Suprapubic skin (tissue), 4 donors: ENCODE results near the gene ITM2B.

ENCODE experiments used
- CTCF ChIP-seq, 2 donors: fragments of 200-600 bp in 1 of 2; fragments of 450-650 bp in 1 of 2; sonication (generic) in 1 of 2; IDR thresholded peaks; one replicate each; pipeline ENCODE4 v1.5.1; 2016 to 2019; ENCODE audit warnings: antibody characterized with exemption in 2 of 2, mild to moderate bottlenecking in 1 of 2, moderate library complexity in 1 of 2
- EP300 ChIP-seq: sonication (generic); formaldehyde crosslinking; IDR thresholded peaks from one replicate; pipeline ENCODE4 v1.6.1; 2017; ENCODE audit warnings: antibody characterized with exemption
- POLR2A ChIP-seq, 2 donors: fragments of 450-650 bp; IDR thresholded peaks; one replicate each; pipeline ENCODE4 v1.6.1; 2017; ENCODE audit warnings: antibody characterized with exemption in 2 of 2, mild to moderate bottlenecking in 2 of 2, moderate library complexity in 2 of 2
- POLR2AphosphoS5 ChIP-seq, 3 donors: sonication (generic); formaldehyde crosslinking; IDR thresholded peaks; one replicate each; pipeline ENCODE4 v1.6.1; 2017; ENCODE audit warnings: antibody characterized with exemption in 3 of 3

GRCh38 chr13:48296528-48296927 lies 63.5 kb downstream of the ITM2B start:
- no peak for TF ChIP-seq CTCF (IDR thresholded peaks at IDR 0.05)
- TF ChIP-seq POLR2AphosphoS5 (IDR thresholded peaks at IDR 0.05), result no peak
- TF ChIP-seq POLR2A (IDR thresholded peaks at IDR 0.05), result no peak
- no peak for TF ChIP-seq EP300
